ENCODE measurements around the gene LRRC32. TPM values are rescaled to one million over a fixed set of nuclear protein-coding genes. Genes with fewer than 3 reads are reported as not detected.

LRRC32 gene
- total and polyA plus RNA-seq, 2 of the 4 experiments (the other 2 are of a cell fraction) = 5.2 to 13.7 TPM

DNA sequence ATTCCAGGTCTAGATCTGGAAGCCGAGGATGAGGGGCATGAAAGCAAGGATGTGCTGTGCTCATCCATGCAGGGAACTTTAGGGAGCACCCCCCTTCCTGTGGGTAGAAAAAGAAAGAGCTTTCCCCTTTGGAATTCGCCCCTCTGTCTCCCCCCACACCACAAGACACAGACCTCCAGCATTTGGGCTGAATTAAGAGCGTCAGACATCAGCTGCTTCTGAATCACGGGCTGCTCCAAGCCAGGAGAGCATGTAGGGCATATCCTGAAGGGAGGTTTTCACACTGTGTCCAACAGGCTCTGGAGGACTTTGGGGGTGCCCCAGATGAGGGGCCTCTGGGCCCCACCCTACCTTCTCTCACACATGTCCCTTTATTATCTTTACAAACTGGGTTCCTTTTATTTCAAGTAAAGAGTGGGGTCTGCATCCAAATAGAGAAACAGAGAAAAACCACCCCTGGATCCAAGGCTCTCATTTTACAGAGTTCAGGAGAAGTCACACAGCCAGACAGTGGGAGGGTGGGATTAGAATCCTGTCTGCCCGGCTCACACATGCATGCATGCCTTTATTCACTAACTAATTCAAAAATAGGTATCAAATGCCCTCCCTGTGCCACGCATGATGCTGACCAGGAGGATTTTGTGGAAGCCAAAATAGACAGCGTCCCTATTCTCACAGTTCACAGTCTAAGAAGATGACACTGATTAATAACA is 52.8 kb downstream of the LRRC32 start:
- H4K8ac ChIP-seq (ENCODE audit: low read depth in 2 of 2, low read length in 2 of 2) = no peak overlapping the region
- peaks cover 14% of the 10 kb centered on the region; the same call in 1 of the 2 replicates for H3K9me1 ChIP-seq (ENCODE audit: insufficient read depth, low read length)
- H2AK9ac ChIP-seq (replicated peaks; ENCODE audit: low read depth, low read length, poor library complexity) = no peak overlapping the region
- H3K56ac ChIP-seq (ENCODE audit: extremely low read depth, insufficient read depth, low read length) = no peak overlapping the region
- H4K5ac ChIP-seq (ENCODE audit: low read depth, low read length) = no peak overlapping the region
- TF ChIP-seq POLR2A (IDR thresholded peaks at IDR 0.05; ENCODE audit: low read depth, low read length) = no peak
- TF ChIP-seq MAZ (IDR thresholded peaks at IDR 0.05; ENCODE audit: borderline replicate concordance, low read depth, low read length) = no peak
- TF ChIP-seq CHD1 (IDR thresholded peaks at IDR 0.05; ENCODE audit: low read depth, low read length) = no peak
- no peak for TF ChIP-seq RFX5 (IDR thresholded peaks at IDR 0.05; ENCODE audit: low read depth, low read length)
- TF ChIP-seq BHLHE40 (IDR thresholded peaks at IDR 0.05; ENCODE audit: low read depth, low read length) = no peak
- no peak for TF ChIP-seq NFE2L2 (IDR thresholded peaks at IDR 0.05; ENCODE audit: low read depth, low read length)
- peak overlapping the region; percentile 19; the same call in 1 of the 2 replicates for H2BK120ac ChIP-seq (ENCODE audit: low read depth, low read length)
- no peak overlapping the region for H2BK20ac ChIP-seq (ENCODE audit: low read depth, low read length)
- H3K4me1 ChIP-seq (ENCODE audit: control insufficient read depth, insufficient read depth, low read length) = peaks cover 18% of the 10 kb centered on the region
- H2BK5ac ChIP-seq (ENCODE audit: low read depth, low read length, poor library complexity, severe bottlenecking) = no peak overlapping the region
- H2AK5ac ChIP-seq (ENCODE audit: low read depth, low read length) = peak overlapping the region; percentile 56; the same call in 1 of the 2 replicates
- in situ Hi-C loops (cut with MboI; ENCODE audit: low sequenced_read_pairs) (no loop called here), dilution Hi-C loops (cut with HindIII; ENCODE audit: low sequenced_read_pairs, unreplicated experiment) (no loop called here), intact Hi-C loops (cut with micrococcal nuclease) (no loop called here)
- H3K36me3 ChIP-seq (ENCODE audit: control insufficient read depth, insufficient read depth, low read length) = no peaks in the 10 kb centered on the region
- no peak for ATAC-seq (ENCODE audit: low read depth)
- H3K4me2 ChIP-seq (ENCODE audit: low read depth, low read length) = no peak overlapping the region
- H2AFZ ChIP-seq (replicated peaks; ENCODE audit: low read length, poor library complexity) = no peak overlapping the region
- H3K18ac ChIP-seq (ENCODE audit: low read depth, low read length) = no peak overlapping the region; the same call in 1 of the 2 replicates
- no peaks in the 10 kb centered on the region for H3K9me3 ChIP-seq (ENCODE audit: control insufficient read depth, insufficient read depth, low read length)
- no peak overlapping the region; the same call in 2 of the 3 replicates for H2BK15ac ChIP-seq (ENCODE audit: low read depth, low read length)
- no peaks in the 10 kb centered on the region for H4K20me1 ChIP-seq (ENCODE audit: insufficient read depth, low read length)
- no peak overlapping the region for H3K9ac ChIP-seq (ENCODE audit: low read depth, low read length)
- no peak overlapping the region for H3K27ac ChIP-seq (ENCODE audit: insufficient read depth, low read length)
- ChIA-PET CTCF (interaction anchor here (0.6 kb wide), 1 partner anchor 867 kb away, joined by 3 read pairs; no protein-coding TSS in a partner anchor), POLR2A (ENCODE audit: unreplicated experiment) (no interaction called here)
- no peaks in the 10 kb centered on the region for H3K27me3 ChIP-seq (ENCODE audit: control insufficient read depth, insufficient read depth, low read length)
- H3K79me1 ChIP-seq (ENCODE audit: low read depth in 1 of 2, low read length in 2 of 2) = no peaks in the 10 kb centered on the region
- no peak overlapping the region for H3K4ac ChIP-seq (ENCODE audit: low read depth, low read length)
- DNase-seq = peak; percentile 55
- WGBS, 2 experiments (ENCODE audit: extremely low coverage in 2 of 2, insufficient read length in 1 of 2) = no CpG with 5 or more reads among the region's 7 CpGs
- no peak overlapping the region for H3K4me3 ChIP-seq (ENCODE audit: insufficient read depth, low read depth, low read length)
- peak overlapping the region; percentile 23; the same call in 1 of the 2 replicates for H3K14ac ChIP-seq (replicated peaks; ENCODE audit: low read depth, low read length)
- H3K23ac ChIP-seq (ENCODE audit: low read depth, low read length) = no peak overlapping the region
- no peak overlapping the region for H4K91ac ChIP-seq (ENCODE audit: insufficient read depth, low read depth, low read length)
- BruUV-seq (replicated peaks) = no TSS peak

Data from IMR-90 (cell line).